Activated T-cell treated with anti-CD3 and anti-CD28 coated beads, Interleukin-2, amount 50 U/mL, for 72 hours (primary cell): ENCODE data around the gene PPRC1. TPM values are rescaled to one million over a fixed set of nuclear protein-coding genes. Genes with fewer than 3 reads are reported as not detected.

ENCODE experiments used
- ATAC-seq, 2 donors: fragments of 150-1000 bp; cut with Tn5 transposase; replicated peaks in 1 of 2; 2 replicates each; pipeline ENCODE4 v1.10.0; 2021; ENCODE audit warnings: moderate library complexity in 2 of 2, mild to moderate bottlenecking in 1 of 2
- DNase-seq, 2 donors: peaks; one replicate each; pipeline ENCODE4 v3.0.0; 2021 to 2022; ENCODE audit warnings: mixed read lengths in 1 of 2
- H3K27ac Mint-ChIP-seq: one replicate; pipeline ENCODE4 v1.8.0; 2022; ENCODE audit warnings: mild to moderate bottlenecking, moderate library complexity, mixed read lengths
- H3K27me3 Mint-ChIP-seq: one replicate; pipeline ENCODE4 v1.8.0; 2022; ENCODE audit warnings: low read depth, mixed read lengths
- H3K36me3 Mint-ChIP-seq, 2 donors: one replicate each; pipeline ENCODE4 v1.8.0; 2022; ENCODE audit warnings: mixed read lengths in 2 of 2, mild to moderate bottlenecking in 1 of 2; ENCODE audit not compliant: insufficient read depth in 2 of 2
- H3K4me1 Mint-ChIP-seq: one replicate; pipeline ENCODE4 v1.8.0; 2022; ENCODE audit warnings: low read depth, mixed read lengths
- H3K4me3 Mint-ChIP-seq, 2 donors: one replicate each; pipeline ENCODE4 v1.8.0; 2022; ENCODE audit warnings: mild to moderate bottlenecking in 2 of 2, mixed read lengths in 2 of 2, moderate library complexity in 2 of 2
- H3K9me3 Mint-ChIP-seq, 2 donors: one replicate each; pipeline ENCODE4 v1.8.0; 2022; ENCODE audit warnings: mixed read lengths in 2 of 2
- total RNA-seq, 2 donors: library from RNA; stranded (reverse); gene quantifications; one replicate each; pipeline ENCODE4 v1.2.3, GENCODE V29; 2022

The PPRC1 gene
- total RNA-seq, 2 donors from 2014 or later, result 42.6 to 51.4 TPM

DNA sequence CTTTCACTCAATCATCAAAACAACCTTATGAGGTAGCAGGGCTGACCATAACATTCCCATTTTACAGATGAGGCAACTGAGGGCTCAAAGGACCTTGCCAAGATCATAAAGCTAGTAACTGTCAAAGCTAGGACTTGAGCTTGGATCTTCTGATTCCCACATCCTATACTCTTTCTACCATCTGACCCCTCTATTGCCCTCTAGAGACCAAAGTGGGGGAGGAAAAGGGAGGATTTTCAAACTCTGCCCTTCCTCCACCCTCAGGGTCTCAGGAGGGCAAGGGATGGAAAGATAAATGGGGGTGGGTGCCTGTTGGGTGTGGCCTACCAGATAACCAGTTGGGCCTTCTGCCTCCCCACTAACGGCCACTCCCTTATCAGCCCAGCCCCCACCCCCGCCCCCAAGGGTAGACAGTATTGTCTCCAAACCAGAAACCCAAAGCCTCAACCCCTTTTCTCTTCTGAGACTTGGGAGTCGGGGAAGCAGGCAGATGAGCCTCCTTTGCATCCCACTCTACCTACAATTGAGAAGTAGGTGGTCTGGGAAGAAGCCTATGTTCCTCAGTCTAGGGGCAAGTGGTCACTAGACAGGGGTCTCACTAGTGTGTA lies 20.5 kb upstream of the PPRC1 start:
- Mint-ChIP-seq H3K27me3 (no peaks in the 10 kb centered on the region), H3K36me3 (peaks cover 0 to 13% of the 10 kb centered on the region in 2 donors), H3K9me3 (no peaks in the 10 kb centered on the region), H3K4me1 (peaks cover 46% of the 10 kb centered on the region), H3K4me3 (peak overlapping the region; percentile 74 to 96), H3K27ac (peak overlapping the region; percentile 74)
- DNase-seq, result no peak
- no peak for ATAC-seq

DNA sequence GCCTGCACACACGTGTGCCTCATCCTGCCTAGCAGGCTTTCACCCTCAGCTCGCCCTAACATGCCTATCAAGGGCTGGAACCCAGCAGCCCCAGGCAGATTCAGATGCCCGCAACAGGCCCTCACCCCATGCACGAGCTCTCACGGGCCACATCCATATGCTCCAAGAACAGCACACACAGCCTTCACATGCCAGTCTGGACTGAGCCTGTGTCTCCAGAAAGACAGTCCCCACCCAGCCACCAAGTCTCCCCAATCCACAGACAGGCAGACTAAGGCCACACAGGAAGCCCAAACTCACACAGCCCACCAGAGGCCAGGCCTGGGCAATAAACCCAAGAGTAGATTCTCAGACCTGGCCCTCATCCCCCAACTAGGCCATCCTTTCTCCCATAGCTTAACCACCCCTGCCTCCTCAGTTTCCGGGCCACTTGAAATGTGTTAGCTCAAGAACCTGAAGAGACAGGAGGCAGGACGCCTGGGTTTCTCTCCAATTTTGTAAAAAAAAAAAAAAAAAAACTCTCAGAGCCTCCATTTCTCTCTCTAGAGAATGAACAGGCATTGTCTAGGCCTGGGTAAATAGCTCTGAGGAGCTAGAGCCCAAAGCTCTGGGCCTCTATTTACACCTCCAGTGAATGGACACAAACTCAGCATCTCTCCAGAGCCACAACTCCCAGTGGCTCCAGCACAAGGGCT lies 19.4 kb upstream of the PPRC1 start:
- peak overlapping the region; percentile 62 for H3K27ac Mint-ChIP-seq

DNA sequence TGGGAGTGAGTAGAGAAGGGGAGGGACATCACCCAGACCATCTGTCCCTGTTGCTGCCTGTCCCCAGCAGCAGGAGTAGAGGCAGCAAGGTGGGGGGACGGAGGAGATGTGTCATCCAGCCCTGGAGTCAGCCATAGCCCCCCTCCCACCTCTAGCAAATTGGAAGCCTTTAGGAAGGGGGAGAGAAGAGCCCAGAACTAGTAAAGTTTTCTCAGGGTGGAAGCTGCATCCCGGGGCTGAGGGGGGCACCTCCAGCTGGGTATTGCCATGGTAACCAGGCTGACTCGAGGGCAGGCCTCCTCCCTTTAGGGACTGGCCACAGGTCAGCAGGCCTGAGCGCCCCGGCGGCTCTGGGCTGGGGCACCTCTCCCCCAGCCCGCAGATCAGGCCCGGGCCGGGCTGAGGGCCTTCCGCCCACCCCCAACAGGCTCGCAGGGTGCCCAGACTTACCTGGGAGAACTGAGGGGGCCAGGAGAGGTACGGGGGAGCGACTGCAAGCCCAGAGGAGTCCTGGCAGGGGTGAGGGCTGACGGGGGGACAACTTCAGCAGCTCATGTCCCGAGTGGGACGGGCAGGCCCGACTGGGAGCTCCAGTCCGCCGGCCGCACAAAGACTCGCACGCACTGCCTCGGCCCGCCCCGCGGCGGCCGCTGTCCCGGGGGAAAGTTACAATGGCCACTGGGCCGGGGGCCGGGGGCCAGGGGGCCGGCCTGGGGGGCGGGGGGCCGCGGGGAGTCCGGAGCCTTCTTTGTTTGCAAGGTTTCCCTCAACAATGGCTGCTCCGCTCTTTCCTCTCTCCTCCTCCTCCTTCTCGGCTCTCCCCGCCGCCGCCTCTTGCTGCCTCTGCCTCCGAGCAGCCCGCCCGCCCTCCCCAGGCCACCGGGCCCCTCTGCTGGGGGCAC lies 18.6 kb upstream of the PPRC1 start:
- Mint-ChIP-seq H3K4me3 (peak overlapping the region; percentile 74 to 96), H3K9me3 (no peaks in the 10 kb centered on the region), H3K27me3 (no peaks in the 10 kb centered on the region), H3K4me1 (peaks cover 64% of the 10 kb centered on the region), H3K27ac (peak overlapping the region; percentile 62), H3K36me3 (peaks cover 0 to 10% of the 10 kb centered on the region in 2 donors)
- peak; percentile 21 to 28 for DNase-seq
- peak; percentile 2 to 5 for ATAC-seq

More for the DNA sequence above, 19.4 kb upstream of the PPRC1 start:
- peak overlapping the region; percentile 74 to 96 for H3K4me3 Mint-ChIP-seq
- H3K27me3 Mint-ChIP-seq, result no peaks in the 10 kb centered on the region
- DNase-seq (no peak), ATAC-seq (no peak)
- H3K4me1 Mint-ChIP-seq, result peaks cover 57% of the 10 kb centered on the region
- peaks cover 0 to 13% of the 10 kb centered on the region in 2 donors for H3K36me3 Mint-ChIP-seq
- H3K9me3 Mint-ChIP-seq, result no peaks in the 10 kb centered on the region

DNA sequence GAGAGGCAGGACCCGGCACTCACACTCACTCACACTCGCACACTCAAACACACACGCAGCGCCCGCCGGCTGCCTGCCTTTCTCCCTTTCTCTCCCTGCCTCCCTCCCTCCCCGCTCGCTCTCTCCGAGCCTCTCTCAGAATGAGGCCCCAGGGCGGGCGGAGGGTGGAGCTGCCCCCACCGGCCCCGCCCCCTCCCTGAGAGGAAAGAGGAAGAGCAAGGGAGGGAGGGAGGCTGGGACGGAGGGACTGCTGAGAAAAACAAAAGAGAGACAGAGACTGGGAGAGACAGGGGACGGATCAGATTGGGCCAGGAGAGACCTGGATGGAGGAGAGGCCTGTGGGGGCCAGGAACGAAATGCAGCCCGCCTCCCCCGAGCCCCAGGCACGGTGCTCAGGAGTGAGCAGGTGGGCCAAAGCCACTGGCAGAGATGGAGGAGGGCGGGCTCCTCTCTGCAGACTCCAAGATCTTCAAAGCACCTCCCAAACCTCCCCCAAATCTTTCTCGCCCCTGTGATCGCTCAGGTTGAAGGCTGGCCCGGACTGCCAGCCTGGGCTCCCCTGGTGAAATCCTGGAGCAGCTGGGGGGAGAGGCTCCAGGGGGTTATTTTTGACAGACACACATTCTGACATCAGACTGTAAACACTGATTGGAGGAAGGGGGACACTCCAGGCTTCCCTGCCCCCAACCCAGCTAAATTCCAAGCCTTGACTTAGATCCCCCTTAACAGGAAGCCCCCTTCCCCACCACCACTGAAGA lies 17.8 kb upstream of the PPRC1 start:
- Mint-ChIP-seq H3K9me3 (no peaks in the 10 kb centered on the region), H3K27me3 (no peaks in the 10 kb centered on the region), H3K4me1 (peaks cover 64% of the 10 kb centered on the region), H3K27ac (peak overlapping the region; percentile 54), H3K36me3 (peaks cover 0 to 6% of the 10 kb centered on the region in 2 donors), H3K4me3 (peak overlapping the region; percentile 74 to 96)
- DNase-seq (peak; percentile 85 to 86), ATAC-seq (peak; percentile 71 to 75)

DNA sequence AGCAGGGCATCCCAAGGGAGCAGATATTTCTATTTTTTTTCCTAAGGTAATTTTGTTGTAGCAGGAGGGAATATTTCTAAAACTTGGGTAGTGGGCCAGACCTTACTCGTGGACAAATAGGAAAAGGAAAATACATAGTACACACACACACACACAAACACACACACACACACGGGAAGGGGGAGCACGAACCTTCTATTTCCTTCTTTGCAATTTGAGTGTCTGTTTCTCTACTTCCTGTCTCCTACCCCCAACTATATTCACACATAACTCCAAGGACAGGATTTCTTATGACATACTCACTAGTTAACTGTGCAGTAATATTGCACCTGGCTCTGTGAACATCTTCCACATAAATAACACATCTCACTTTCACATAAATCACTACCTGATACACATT lies 17.1 kb upstream of the PPRC1 start:
- no peak for ATAC-seq
- Mint-ChIP-seq H3K36me3 (no peaks in the 10 kb centered on the region), H3K27me3 (no peaks in the 10 kb centered on the region), H3K27ac (peak overlapping the region; percentile 54), H3K4me1 (peaks cover 64% of the 10 kb centered on the region), H3K9me3 (no peaks in the 10 kb centered on the region), H3K4me3 (peak overlapping the region; percentile 74 to 96)
- DNase-seq, result no peak

DNA sequence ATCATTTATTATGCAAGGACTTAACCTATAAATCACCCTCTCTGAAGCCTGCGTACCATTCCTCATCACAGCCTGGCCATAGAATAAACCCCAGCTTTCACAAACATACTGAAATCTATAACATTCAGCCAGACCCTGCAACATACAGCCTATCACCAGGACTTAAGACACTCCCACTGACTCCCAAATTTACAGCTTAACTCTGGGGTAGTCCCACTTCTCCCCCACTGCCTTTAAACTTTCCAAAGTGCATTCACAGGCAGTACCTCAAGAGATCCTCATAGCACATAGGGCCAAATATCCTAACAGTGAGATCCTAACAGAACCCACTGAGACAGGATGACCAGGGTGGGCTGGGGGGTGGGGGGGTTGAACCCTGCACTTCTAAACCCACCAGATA lies 16.2 kb upstream of the PPRC1 start:
- ATAC-seq, result no peak
- Mint-ChIP-seq H3K27me3 (no peaks in the 10 kb centered on the region), H3K4me1 (peaks cover 72% of the 10 kb centered on the region), H3K36me3 (peaks cover 0 to 1% of the 10 kb centered on the region in 2 donors), H3K9me3 (no peaks in the 10 kb centered on the region), H3K4me3 (peak overlapping the region; percentile 74 to 96), H3K27ac (peak overlapping the region; percentile 54)
- DNase-seq, result no peak

DNA sequence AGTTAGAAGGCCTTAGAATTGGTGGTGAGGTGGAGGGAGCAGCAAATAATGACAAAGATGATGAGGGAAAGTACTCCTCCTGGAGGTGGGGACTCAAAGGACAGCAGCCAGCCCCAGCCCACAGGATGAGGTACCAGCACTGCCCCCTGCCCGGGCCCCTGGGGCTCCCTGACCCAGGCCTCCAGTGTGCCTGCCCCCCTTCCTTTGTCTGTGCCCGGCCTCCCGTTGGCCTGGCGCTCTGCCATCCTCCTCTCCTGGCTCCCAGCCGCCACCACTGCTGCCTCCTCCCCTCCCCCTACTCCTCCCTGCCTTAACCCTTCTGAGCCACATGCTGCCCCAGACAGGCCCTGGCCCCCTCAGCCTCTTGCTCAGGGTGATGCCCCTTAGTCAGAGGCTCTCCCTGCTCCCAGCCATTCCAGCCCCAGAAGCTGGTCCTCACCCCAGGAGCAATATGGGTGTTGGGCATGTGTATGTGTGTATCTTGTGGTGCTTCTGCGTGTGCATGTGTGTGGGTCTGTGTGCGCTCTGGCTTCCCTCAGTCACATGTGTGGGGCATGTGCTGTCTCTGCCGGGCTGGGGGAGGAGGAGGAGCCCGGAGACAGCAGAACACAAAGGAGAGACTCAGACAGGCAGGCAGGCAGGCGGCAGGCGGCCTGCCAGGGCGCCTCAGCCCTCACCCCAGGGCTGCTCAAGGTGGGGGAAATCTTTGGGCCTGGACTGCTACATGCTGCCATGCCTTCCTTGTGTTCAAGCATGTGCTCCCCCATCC lies 15.3 kb upstream of the PPRC1 start:
- no peaks in the 10 kb centered on the region for H3K27me3 Mint-ChIP-seq
- peaks cover 69% of the 10 kb centered on the region for H3K4me1 Mint-ChIP-seq
- ATAC-seq (peak; percentile 51 to 62), DNase-seq (peak; percentile 70 to 77)
- H3K4me3 Mint-ChIP-seq, result peak overlapping the region; percentile 96
- peak overlapping the region; percentile 24 for H3K27ac Mint-ChIP-seq
- peaks cover 0 to 1% of the 10 kb centered on the region in 2 donors for H3K36me3 Mint-ChIP-seq
- H3K9me3 Mint-ChIP-seq, result no peaks in the 10 kb centered on the region

DNA sequence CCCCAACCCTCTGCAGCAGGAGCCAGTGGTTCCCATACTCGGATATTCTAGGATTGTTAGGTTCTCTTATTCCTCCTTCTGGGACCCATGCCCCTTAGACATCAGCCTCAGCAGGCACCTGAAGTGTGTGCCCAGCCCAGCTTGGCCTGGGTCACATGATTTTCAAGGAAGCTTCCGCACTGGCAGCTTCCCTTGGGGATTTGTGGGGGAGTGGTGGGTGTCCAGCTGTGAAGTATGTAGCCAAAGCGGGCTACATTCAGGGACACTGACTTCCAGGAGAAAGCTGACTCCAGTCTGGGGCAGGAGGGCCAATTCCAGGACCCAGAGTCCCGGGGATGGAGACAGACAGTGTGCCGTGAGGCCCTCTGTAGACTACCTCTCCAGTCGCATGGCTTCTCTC lies 14.0 kb upstream of the PPRC1 start:
- H3K4me3 Mint-ChIP-seq, result peak overlapping the region; percentile 96
- H3K27me3 Mint-ChIP-seq, result no peaks in the 10 kb centered on the region
- H3K36me3 Mint-ChIP-seq, result peaks cover 0 to 1% of the 10 kb centered on the region in 2 donors
- H3K9me3 Mint-ChIP-seq, result no peaks in the 10 kb centered on the region
- ATAC-seq (no peak), DNase-seq (no peak)
- H3K27ac Mint-ChIP-seq, result peak overlapping the region; percentile 24
- H3K4me1 Mint-ChIP-seq, result peaks cover 62% of the 10 kb centered on the region

DNA sequence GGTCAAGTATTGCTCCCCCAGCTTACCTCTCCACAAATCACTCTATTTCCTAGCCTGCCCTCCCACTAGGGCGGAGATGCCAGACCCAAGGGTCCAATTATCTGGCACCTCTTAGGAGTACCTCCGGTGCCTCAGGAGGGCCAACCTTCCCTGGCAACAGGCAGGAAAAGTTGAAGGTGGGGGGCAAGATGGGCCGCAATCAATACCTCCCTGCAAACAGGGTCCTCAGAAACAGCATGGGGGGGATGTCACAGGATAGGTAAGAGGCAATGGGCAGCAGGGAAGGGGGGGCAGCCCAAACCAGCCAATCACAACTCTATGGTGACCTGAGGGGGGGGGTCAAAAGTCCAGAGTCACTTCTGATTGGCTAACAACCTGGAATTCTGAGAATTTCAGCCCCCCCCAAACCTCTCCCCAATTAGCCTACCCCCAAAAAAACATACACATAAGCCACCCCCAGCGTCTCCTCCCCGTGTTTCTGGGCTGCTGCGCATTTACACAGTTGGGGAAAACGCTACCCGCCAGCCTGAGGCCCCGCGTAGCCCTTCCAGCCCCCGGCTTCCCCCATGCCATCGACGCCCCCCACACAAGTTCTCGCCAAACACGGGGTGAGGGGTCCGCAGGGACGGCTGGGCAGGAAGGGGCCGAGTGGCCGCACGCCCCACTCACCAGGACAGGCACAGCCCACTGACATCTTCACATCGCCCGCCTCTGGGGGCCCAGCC lies 13.3 kb upstream of the PPRC1 start:
- H3K4me3 Mint-ChIP-seq, result peak overlapping the region; percentile 96
- H3K27ac Mint-ChIP-seq, result peak overlapping the region; percentile 66
- H3K9me3 Mint-ChIP-seq, result no peaks in the 10 kb centered on the region
- peak; percentile 17 to 19 for ATAC-seq
- H3K4me1 Mint-ChIP-seq, result peaks cover 61% of the 10 kb centered on the region
- peak; percentile 63 to 65 for DNase-seq
- H3K36me3 Mint-ChIP-seq, result peaks cover 0 to 1% of the 10 kb centered on the region in 2 donors
- H3K27me3 Mint-ChIP-seq, result no peaks in the 10 kb centered on the region

DNA sequence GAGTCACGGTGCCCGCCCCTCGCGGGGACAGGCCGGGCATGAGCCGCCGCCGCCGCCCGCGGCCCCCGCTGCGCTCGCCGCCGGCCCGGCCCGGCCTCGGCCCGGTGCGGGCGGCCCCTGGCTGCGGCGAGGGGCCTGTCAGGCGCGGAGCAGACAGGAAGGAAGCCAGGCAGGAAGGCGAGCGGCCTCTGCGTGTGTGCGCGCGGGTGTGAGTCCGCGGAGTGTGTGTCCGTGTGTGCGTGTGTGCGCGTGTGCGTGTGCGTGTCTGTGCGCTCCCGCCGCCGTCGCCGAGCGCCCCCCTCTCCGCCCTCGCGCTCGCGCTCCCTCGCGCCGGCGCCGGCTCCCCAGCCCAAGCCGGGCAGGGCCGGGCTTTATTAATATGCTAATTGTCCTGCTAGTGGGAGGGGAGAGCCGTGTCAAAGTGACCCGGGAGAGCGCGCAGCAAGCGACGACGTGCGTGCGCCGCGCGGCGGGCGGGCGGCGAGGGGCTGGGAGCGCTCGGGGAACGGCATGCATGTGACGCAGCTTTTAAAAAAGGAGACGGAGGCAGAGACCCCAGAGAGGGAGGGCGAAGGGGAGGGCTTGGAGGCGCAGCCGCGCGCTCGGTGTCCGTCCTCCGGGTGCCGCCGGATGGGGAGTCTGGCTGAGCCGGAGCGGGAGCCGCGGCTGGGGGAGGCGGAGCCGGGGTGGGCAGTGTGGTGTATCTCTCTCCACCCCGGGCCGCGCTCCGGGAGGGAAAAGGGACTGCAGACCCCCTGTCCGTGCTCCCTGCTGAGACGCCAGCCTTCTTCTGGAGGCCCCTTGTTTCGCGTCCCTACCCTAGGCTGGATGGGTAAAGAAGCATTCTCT lies 12.5 kb upstream of the PPRC1 start, which contains the start of gene LDB1:
Gene LDB1, minus strand, starts transcription at position 227 of the 849 bp plus-strand sequence. CDS start 258 bp downstream, outside the sequence.
- Mint-ChIP-seq H3K36me3 (peaks cover 0 to 1% of the 10 kb centered on the region in 2 donors), H3K27ac (peak within 1 kb of the TSS; percentile 90), H3K4me1 (peaks cover 54% of the 10 kb centered on the region), H3K9me3 (no peaks in the 10 kb centered on the region), H3K4me3 (peak within 1 kb of the TSS; percentile 96), H3K27me3 (no peaks in the 10 kb centered on the region)
- DNase-seq, result peak; percentile 69 to 81
- peak; percentile 54 to 59 for ATAC-seq
